IPS-15b (cell line): Measurements from ENCODE around the gene VPS37C.
"Not testable (repeated sequence)": the region's sequence is repeated elsewhere in the genome, so short reads cannot be mapped to it uniquely, and the experiment has no call there.

Experiments used
- H3K27me3 ChIP-seq: one replicate; pipeline ENCODE4 v1.6.1; 2013; ENCODE audit warnings: low read length; ENCODE audit not compliant: control insufficient read depth, insufficient read depth
- H3K36me3 ChIP-seq: one replicate; pipeline ENCODE4 v1.6.1; 2013; ENCODE audit warnings: low read length; ENCODE audit not compliant: control insufficient read depth, insufficient read depth
- H3K4me1 ChIP-seq: one replicate; pipeline ENCODE4 v1.6.1; 2013; ENCODE audit warnings: mild to moderate bottlenecking, low read length; ENCODE audit not compliant: control insufficient read depth, insufficient read depth
- H3K4me3 ChIP-seq: one replicate; pipeline ENCODE4 v1.5.1; 2013; ENCODE audit warnings: low read depth, low read length
- H3K9ac ChIP-seq: one replicate; pipeline ENCODE4 v1.6.1; 2013; ENCODE audit warnings: low read depth, mild to moderate bottlenecking, low read length
- H3K9me3 ChIP-seq: one replicate; pipeline ENCODE4 v1.6.1; 2013; ENCODE audit warnings: mild to moderate bottlenecking, low read length; ENCODE audit not compliant: control insufficient read depth, insufficient read depth

Gene VPS37C

DNA sequence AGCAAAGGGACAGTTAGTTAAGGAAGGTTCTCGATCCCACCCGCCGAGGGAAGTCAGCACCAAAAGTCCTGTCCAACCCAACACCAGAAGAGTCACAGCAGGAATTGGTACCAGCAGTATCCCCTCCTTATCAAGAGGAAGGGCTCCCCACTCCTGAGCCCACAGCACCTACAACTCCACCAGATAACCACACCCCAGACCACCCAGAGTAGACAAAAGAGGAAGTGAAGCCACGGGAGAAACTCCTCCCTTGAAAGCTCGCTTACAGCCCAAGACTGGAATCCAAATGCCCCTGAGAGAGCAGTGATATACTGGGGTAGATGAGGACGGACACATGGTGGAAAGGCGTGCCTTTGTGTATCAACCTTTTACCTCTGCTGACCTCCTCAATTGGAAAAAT lies 66.2 kb downstream of the VPS37C start:
- H3K9me3 ChIP-seq: no peaks in the 10 kb centered on the region
- H3K9ac ChIP-seq: no peak overlapping the region
- no peaks in the 10 kb centered on the region for H3K27me3 ChIP-seq
- no peak overlapping the region for H3K4me3 ChIP-seq
- H3K4me1 ChIP-seq: no peaks in the 10 kb centered on the region
- H3K36me3 ChIP-seq: no peaks in the 10 kb centered on the region

DNA sequence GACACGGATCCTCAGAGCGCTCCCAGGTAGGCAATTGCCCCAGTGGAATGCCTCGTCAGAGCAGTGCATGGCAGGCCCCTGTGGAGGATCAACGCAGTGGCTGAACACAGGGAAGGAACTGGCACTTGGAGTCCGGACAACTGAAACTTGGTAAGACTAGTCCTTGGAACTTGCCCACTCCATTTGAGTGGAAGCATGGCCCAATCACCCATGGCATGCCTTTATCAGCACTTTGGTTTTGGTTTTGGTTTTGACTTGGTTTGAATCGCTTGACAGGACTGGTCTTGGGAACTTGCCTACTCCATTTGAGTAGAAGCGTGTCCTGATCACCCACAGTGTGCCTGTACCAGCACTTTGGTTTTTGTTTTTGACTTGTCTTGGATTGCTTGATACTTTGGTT lies 67.1 kb downstream of the VPS37C start:
- H3K27me3 ChIP-seq: not testable (repeated sequence)

DNA sequence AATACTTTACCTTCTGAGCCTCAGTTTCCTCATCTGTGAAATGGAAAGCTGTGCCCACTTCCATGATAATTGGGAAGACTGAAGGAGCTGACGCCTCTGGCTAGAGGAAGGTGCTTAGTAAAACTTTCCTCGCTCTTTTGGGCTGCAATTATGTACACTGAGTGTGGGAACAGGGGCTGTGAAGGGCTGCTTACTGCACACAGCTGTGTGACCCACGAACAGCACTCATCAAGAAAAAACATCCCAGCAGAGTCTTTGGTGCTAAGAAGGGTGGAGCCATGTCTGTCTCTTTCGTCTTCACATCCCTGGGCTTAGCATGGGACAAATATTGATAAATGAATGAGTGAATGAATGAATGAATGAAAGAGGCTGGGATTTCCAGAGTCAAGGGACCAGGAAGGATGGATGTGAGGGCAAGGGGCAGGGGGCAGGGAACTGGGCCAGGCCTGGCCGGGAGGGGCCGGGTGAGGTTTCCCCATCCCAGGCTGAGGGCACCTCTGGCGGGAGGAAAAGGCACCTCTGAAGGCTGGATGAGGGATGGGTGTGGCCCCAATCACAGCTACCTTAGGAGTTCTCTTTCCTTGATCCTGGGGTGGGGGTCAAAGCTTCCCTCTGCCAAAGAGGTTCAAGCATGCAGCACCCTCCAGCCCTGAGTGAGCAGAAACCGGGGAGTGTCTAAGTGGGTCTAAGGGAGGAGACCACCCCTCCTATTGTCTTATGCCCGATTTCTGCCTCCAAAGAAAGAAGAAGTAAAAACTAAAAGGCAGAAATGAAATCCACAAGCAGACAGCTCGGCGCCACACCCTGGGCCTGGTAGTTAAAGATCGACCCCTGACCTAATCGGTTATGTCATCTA lies 68.1 kb downstream of the VPS37C start:
- Histone ChIP-seq H3K9me3 (no peaks in the 10 kb centered on the region), H3K4me3 (no peak overlapping the region), H3K27me3 (no peaks in the 10 kb centered on the region), H3K4me1 (no peaks in the 10 kb centered on the region), H3K9ac (no peak overlapping the region), H3K36me3 (no peaks in the 10 kb centered on the region)

More for the DNA sequence above, 67.1 kb downstream of the VPS37C start:
- H3K9ac ChIP-seq, H3K36me3 ChIP-seq, H3K4me1 ChIP-seq, H3K9me3 ChIP-seq, H3K4me3 ChIP-seq: not testable (repeated sequence)

DNA sequence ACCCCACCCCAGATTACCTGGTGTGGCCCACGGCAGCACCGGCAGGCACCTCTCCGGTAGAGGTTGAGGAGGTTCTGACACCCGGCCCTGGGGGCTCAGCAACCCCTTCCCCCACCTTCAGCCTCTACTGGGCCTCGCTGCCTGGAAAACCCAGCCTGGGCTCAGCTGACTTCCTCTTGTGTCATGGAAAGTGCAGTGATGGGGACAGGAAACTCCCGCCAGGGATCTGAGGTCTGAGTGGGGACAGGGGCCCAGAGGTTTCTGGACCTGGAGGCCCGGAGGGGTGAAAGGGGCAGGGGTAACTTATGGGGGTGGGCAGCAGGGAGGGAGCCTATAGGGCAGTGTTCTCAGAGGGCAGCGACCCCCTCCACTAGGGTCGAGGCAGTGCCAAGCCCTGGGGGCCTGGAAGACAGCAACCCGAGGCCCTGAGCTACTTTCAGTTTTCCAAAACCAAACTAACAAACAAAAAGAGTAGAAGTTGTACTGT lies 68.9 kb downstream of the VPS37C start:
- H3K4me1 ChIP-seq: no peaks in the 10 kb centered on the region
- H3K4me3 ChIP-seq: no peak overlapping the region

DNA sequence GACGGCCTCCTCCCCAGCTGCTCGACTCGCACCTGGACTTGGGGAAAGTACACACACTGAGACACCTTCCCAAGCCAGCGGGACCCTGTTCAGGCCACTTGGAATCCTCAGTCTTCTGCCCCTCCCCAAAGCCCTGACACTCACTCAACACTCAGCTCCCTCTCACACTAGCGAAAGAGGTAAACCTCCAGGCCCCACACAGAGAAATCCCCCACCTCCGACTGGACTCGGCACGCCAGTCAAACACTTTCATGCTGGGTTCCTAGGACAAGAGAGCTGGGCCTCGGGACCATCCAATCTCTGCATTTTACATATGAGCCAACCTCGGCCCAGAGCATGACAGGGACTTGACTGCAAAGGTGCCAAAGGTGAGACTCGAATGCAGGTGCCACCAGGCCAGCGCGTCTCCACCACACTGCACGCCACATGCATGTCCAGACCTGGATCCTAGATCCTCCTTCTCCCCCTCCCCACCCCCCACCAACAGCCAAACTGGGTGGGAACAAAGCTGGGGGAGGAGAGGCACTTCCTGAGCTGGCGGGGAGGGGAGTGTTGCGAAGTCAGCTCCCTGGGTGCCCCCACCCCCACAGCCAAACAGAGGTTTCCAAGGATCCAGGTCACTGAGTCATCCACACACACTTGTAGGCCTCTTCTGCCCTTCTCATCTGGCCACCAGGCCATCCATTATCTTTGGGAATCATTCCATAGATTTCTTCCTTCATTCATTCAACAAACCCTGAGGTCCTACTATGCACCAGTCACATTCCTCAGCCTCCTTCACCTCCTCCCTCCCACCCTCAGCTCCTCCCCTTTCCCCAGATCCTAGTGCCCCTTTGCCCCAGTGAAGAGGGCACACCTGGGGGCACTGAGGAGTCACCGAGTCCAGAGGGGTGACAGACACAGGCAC lies 69.6 kb downstream of the VPS37C start:
- Histone ChIP-seq H3K4me1 (no peaks in the 10 kb centered on the region), H3K36me3 (no peaks in the 10 kb centered on the region), H3K27me3 (no peaks in the 10 kb centered on the region), H3K9ac (no peak overlapping the region), H3K9me3 (no peaks in the 10 kb centered on the region), H3K4me3 (no peak overlapping the region)

More for the DNA sequence above, 68.9 kb downstream of the VPS37C start:
- Histone ChIP-seq H3K9ac (no peak overlapping the region), H3K36me3 (no peaks in the 10 kb centered on the region), H3K9me3 (no peaks in the 10 kb centered on the region), H3K27me3 (no peaks in the 10 kb centered on the region)

DNA sequence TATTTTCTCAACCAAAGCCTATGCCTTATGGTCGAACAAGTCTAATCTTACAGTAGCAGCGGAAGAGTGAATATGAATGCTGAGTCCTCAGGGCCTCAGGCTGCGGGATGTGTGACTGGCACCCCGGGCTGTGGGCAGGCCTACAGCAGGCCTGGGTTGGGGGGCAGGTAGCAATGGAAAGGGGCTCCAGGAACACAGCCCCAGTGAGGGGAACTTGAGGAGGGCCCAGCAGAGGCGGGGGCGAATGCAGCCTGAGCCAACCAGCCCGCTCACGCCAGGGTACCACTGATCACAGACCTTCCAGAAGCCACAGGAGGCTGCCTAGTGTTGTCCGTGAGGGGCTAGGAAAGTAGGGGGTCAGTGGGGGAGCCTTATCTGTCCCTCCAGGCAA lies 70.2 kb downstream of the VPS37C start:
- Histone ChIP-seq H3K4me1 (no peaks in the 10 kb centered on the region), H3K4me3 (no peak overlapping the region), H3K9me3 (no peaks in the 10 kb centered on the region), H3K27me3 (no peaks in the 10 kb centered on the region), H3K9ac (no peak overlapping the region), H3K36me3 (no peaks in the 10 kb centered on the region)

DNA sequence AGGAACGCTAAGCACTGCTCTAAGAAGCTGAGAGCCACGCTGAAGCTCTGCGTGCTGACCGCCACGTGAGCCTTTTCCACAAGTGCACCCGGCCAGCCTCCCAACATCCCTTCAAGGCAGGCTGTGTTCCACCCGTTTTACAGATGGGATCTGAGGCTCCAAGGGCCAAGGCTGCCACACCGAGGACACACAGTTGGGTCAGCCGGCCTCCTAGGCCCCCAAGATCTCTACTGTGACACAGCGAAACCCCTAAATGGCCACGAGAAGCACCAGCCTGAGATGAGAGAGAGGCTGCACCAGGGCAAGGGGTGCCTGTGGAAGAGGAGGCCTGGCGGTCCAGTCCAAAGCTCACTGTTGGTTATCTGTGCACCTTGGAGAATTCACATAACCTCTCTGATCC lies 70.7 kb downstream of the VPS37C start:
- H3K9me3 ChIP-seq: no peaks in the 10 kb centered on the region
- H3K27me3 ChIP-seq: no peaks in the 10 kb centered on the region
- H3K36me3 ChIP-seq: no peaks in the 10 kb centered on the region
- H3K4me3 ChIP-seq: no peak overlapping the region
- no peaks in the 10 kb centered on the region for H3K4me1 ChIP-seq
- H3K9ac ChIP-seq: no peak overlapping the region

DNA sequence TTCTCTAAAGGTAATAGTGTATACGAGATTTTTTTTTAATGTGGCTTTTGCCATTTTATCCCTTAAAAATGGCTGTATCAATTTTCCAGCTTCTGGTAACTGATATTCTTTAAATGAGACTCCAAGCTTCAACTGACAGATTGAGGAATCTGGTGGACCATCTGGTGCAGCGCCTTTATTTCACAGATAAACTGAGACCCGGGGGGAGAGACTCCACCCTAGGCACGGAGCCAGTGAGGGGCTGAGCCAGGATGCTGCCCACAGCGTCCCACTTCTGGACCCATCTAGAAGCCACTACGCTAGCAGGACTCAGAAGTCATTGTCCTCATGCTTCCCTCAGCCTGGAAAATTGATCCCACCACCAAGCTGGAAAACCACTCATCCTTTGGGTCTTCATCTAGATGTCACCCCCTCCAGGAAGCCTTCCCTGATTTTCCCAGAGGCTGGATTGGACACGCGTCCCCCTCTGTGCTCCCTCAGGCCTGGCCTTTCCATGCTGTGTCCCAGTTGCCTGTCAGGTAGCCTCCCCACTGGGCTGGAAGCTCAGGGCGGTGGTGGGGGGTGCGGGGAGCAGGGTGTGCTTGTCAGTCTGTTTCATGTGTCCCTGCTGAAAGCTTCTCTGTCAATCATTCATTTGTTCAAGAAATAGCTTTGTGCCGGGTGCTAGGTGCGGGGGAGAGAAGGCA lies 71.3 kb downstream of the VPS37C start:
- Histone ChIP-seq H3K4me1 (no peaks in the 10 kb centered on the region), H3K36me3 (no peaks in the 10 kb centered on the region), H3K4me3 (no peak overlapping the region), H3K9me3 (no peaks in the 10 kb centered on the region), H3K27me3 (no peaks in the 10 kb centered on the region), H3K9ac (no peak overlapping the region)

DNA sequence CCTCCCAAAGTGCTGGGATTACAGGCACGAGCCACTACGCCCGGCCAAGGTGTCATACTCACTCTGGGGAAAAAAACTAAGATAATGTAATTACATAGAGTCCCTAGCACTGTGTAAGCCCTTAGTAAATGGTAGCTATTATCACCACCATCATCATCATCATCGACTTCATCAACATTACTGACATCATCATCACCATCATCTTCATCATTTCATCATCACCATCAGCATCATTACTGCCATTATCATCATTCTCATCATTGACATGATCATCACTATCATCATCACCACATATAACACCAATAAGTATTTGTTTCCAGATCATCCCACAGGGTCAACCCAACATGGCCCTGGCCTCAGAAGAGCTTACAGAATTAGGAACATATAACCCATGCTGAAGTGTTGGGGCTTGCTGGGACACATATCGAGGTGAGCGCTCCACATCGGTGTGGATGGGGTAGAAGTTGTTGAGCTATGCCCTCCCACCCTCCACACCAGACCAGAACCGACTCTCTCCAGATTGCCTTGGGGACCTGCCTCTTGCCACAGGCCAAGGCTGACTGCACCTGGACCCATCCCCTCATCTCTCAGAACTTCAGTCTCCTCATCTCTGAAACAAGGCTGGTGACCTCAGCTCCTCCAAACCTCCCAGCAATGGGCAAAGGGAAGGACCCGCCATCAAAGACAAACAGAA lies 73.7 kb downstream of the VPS37C start:
- no peaks in the 10 kb centered on the region for H3K36me3 ChIP-seq
- no peaks in the 10 kb centered on the region for H3K4me1 ChIP-seq

DNA sequence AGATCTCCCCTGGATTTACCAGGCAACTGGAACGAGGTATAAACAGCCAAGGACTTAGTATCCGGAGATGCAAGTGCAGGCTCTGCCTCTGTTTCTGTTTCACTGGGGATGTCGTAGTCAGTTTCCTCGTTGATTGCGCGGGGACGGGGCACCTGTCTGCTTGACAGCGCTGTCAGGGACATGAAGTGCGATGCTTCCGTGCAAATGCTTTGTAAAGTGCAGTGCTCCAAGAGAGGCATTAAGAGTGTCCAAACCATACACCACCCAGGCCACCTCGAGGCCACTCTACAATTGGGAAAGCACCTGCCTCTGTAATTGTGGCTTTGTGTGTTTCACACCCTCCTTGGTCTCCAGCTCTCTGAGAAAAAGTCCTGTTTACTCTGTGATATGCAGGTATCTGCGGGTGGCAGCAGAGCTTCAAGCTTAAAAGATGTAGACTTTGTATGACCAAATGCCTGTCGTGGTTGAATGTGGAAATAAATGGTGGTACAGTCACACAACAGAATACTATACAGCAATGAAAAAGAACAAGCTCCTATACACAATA lies 77.6 kb downstream of the VPS37C start:
- H3K9me3 ChIP-seq: no peaks in the 10 kb centered on the region
- no peaks in the 10 kb centered on the region for H3K4me1 ChIP-seq
- no peak overlapping the region for H3K4me3 ChIP-seq
- no peak overlapping the region for H3K9ac ChIP-seq
- H3K27me3 ChIP-seq: no peaks in the 10 kb centered on the region
- H3K36me3 ChIP-seq: no peaks in the 10 kb centered on the region

More for the DNA sequence above, 73.7 kb downstream of the VPS37C start:
- no peak overlapping the region for H3K9ac ChIP-seq
- H3K27me3 ChIP-seq: no peaks in the 10 kb centered on the region
- no peaks in the 10 kb centered on the region for H3K9me3 ChIP-seq
- H3K4me3 ChIP-seq: no peak overlapping the region
